GM23338 (cell line): ENCODE results near the gene SEZ6L.

Source experiments
- ETS1 ChIP-seq: IDR thresholded peaks from 2 replicates; pipeline ENCODE4 v1.6.1; 2016; ENCODE audit warnings: antibody characterized with exemption
- EZH2 ChIP-seq: fragments of 200-600 bp; sonication (generic); IDR thresholded peaks from one replicate; pipeline ENCODE4 v1.8.0; 2017; ENCODE audit warnings: antibody characterized with exemption, mild to moderate bottlenecking, low read depth; ENCODE audit not compliant: unreplicated experiment
- EZH2phosphoT487 ChIP-seq: fragments of 200-600 bp; sonication (generic); IDR thresholded peaks from one replicate; pipeline ENCODE4 v1.8.1; 2018; ENCODE audit warnings: antibody characterized with exemption; ENCODE audit not compliant: unreplicated experiment
- POLR2AphosphoS5 ChIP-seq: IDR thresholded peaks from 2 replicates; pipeline ENCODE4 v1.6.1; 2016; ENCODE audit warnings: antibody characterized with exemption, low read depth
- TF ChIP-seq, protein P1 (sequence below), 2 experiments: fragments of 200-600 bp in 1 of 2; sonication (generic) in 1 of 2; conservative IDR thresholded peaks; 2 replicates each; pipeline versions ENCODE4 v1.5.1 to v1.6.1; 2016 to 2017; ENCODE audit warnings: antibody characterized with exemption in 2 of 2, low read depth in 2 of 2, mild to moderate bottlenecking in 2 of 2, moderate library complexity in 1 of 2

GRCh38 chr22:26308467-26308866 lies 139.2 kb downstream of the SEZ6L start:
- TF ChIP-seq, protein P1, sequence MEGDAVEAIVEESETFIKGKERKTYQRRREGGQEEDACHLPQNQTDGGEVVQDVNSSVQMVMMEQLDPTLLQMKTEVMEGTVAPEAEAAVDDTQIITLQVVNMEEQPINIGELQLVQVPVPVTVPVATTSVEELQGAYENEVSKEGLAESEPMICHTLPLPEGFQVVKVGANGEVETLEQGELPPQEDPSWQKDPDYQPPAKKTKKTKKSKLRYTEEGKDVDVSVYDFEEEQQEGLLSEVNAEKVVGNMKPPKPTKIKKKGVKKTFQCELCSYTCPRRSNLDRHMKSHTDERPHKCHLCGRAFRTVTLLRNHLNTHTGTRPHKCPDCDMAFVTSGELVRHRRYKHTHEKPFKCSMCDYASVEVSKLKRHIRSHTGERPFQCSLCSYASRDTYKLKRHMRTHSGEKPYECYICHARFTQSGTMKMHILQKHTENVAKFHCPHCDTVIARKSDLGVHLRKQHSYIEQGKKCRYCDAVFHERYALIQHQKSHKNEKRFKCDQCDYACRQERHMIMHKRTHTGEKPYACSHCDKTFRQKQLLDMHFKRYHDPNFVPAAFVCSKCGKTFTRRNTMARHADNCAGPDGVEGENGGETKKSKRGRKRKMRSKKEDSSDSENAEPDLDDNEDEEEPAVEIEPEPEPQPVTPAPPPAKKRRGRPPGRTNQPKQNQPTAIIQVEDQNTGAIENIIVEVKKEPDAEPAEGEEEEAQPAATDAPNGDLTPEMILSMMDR (conservative IDR thresholded peaks at IDR 0.05; ENCODE audit: low read depth in 2 of 2): no peak
- no peak for TF ChIP-seq EZH2
- no peak for TF ChIP-seq POLR2AphosphoS5
- no peak for TF ChIP-seq ETS1
- TF ChIP-seq EZH2phosphoT487: no peak
